Upper lobe of left lung (tissue), 6 donors: ENCODE measurements around the gene HIC2. TPM values are rescaled to one million over a fixed set of nuclear protein-coding genes. Genes with fewer than 3 reads are reported as not detected.

ENCODE experiments used
- ATAC-seq, 2 donors: fragments of 200-7000 bp; cut with Tn5 transposase; one replicate each; pipeline ENCODE4 v1.9.1; 2022; ENCODE audit warnings: mild to moderate bottlenecking in 2 of 2, moderate library complexity in 2 of 2; ENCODE audit not compliant: low FRiP score in 2 of 2
- DNase-seq, 2 donors: peaks; one replicate each; pipeline ENCODE4 v3.0.0-alpha.2; 2019 to 2020
- H3K27ac ChIP-seq, 4 donors: fragments of 200-600 bp; sonication (generic); one replicate each; pipeline ENCODE4 v1.5.1; 2016 to 2019
- H3K27me3 ChIP-seq, 4 donors: fragments of 200-600 bp; sonication (generic); one replicate each; pipeline ENCODE4 v1.5.1; 2017 to 2019
- H3K36me3 ChIP-seq, 4 donors: fragments of 200-600 bp; sonication (generic); one replicate each; pipeline ENCODE4 v1.5.1; 2016 to 2019
- H3K4me1 ChIP-seq, 4 donors: fragments of 200-600 bp; sonication (generic); one replicate each; pipeline ENCODE4 v1.5.1; 2018 to 2019
- H3K4me3 ChIP-seq, 4 donors: fragments of 200-600 bp; sonication (generic); one replicate each; pipeline ENCODE4 v1.5.1; 2017 to 2019; ENCODE audit warnings: mild to moderate bottlenecking in 2 of 4, moderate library complexity in 1 of 4
- H3K9me3 ChIP-seq, 4 donors: fragments of 200-600 bp; sonication (generic); one replicate each; pipeline ENCODE4 v1.5.1; 2018 to 2019
- EP300 ChIP-seq, 4 donors: sonication (generic); formaldehyde crosslinking; IDR thresholded peaks; one replicate each; pipeline ENCODE4 v1.5.1; 2017; ENCODE audit warnings: antibody characterized with exemption in 4 of 4, control low read depth in 2 of 4
- POLR2A ChIP-seq, 4 donors: fragments of 450-650 bp; IDR thresholded peaks; one replicate each; pipeline ENCODE4 v1.5.1; 2016 to 2017; ENCODE audit warnings: antibody characterized with exemption in 4 of 4, mild to moderate bottlenecking in 2 of 4
- POLR2AphosphoS5 ChIP-seq, 2 donors: sonication (generic); formaldehyde crosslinking; IDR thresholded peaks; one replicate each; pipeline ENCODE4 v1.5.1; 2017; ENCODE audit warnings: antibody characterized with exemption in 2 of 2
- WGBS, 2 donors: methylation state at CpG; one replicate each; pipeline ENCODE4 v1.1.5; 2017 to 2018; 5-methylcytosine and 5-hydroxymethylcytosine counted together
- total RNA-seq, 6 donors: library from RNA; depleted of rRNA in 4 of 6; stranded (reverse); fragments of >200 nt in 4 of 6; gene quantifications; one replicate each; pipeline versions ENCODE4 v1.1.0 to v1.2.1, GENCODE V29; 2016 to 2021
- TF ChIP-seq, protein P1 (sequence below), 6 experiments: fragments of 450-650 bp in 4 of 6; fragments of 200-600 bp in 2 of 6; sonication (generic) in 2 of 6; IDR thresholded peaks; one replicate each; pipeline ENCODE4 v1.5.1; 2016 to 2019; ENCODE audit warnings: antibody characterized with exemption in 6 of 6
- donor health status: DM: no; HTN: no; CAD: no; lungs with moderate emphysema.
- donor health status: DM: no; HTN: yes; CAD: no; lungs with severe emphysema.

The HIC2 gene
- total RNA-seq, 6 donors from 2014 or later: 4.4 to 11.5 (median 5.7) TPM

DNA sequence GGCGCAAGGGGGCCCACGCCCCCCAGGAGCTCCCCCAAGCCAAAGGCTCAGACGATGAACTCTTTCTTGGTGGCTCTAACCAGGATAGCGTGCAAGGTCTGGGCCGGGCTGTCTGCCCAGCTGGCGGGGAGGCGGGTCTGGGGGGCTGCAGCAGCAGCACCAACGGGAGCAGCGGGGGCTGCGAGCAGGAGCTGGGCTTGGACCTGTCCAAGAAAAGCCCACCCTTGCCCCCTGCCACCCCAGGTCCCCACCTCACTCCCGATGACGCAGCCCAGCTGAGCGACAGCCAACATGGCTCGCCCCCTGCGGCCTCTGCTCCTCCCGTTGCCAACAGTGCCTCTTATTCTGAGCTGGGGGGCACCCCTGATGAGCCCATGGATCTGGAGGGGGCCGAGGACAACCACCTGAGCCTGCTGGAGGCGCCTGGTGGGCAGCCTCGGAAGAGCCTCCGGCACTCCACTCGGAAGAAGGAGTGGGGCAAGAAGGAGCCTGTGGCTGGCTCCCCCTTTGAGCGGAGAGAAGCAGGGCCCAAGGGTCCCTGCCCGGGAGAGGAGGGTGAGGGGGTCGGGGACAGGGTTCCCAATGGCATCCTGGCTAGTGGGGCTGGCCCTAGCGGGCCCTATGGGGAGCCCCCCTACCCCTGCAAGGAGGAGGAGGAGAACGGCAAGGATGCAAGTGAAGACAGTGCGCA is 28.4 kb downstream of the HIC2 start:
- Histone ChIP-seq H3K36me3 (peaks cover 0 to 38% (median 32%) of the 10 kb centered on the region in 4 donors), H3K4me3 (no peak overlapping the region), H3K9me3 (no peaks in the 10 kb centered on the region), H3K27me3 (no peaks in the 10 kb centered on the region), H3K4me1 (no peaks in the 10 kb centered on the region), H3K27ac (no peak overlapping the region)
- TF ChIP-seq POLR2AphosphoS5 (IDR thresholded peaks at IDR 0.05) (no peak), EP300 (IDR thresholded peaks at IDR 0.05) (no peak), POLR2A (IDR thresholded peaks at IDR 0.05) (no peak)
- TF ChIP-seq, protein P1, sequence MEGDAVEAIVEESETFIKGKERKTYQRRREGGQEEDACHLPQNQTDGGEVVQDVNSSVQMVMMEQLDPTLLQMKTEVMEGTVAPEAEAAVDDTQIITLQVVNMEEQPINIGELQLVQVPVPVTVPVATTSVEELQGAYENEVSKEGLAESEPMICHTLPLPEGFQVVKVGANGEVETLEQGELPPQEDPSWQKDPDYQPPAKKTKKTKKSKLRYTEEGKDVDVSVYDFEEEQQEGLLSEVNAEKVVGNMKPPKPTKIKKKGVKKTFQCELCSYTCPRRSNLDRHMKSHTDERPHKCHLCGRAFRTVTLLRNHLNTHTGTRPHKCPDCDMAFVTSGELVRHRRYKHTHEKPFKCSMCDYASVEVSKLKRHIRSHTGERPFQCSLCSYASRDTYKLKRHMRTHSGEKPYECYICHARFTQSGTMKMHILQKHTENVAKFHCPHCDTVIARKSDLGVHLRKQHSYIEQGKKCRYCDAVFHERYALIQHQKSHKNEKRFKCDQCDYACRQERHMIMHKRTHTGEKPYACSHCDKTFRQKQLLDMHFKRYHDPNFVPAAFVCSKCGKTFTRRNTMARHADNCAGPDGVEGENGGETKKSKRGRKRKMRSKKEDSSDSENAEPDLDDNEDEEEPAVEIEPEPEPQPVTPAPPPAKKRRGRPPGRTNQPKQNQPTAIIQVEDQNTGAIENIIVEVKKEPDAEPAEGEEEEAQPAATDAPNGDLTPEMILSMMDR (IDR thresholded peaks at IDR 0.05): no peak
- DNase-seq (peak; percentile 13 to 81), ATAC-seq (no peak)
- 86 to 96% methylated on average over 5 to 26 of the region's 27 CpGs for WGBS, 2 donors

DNA sequence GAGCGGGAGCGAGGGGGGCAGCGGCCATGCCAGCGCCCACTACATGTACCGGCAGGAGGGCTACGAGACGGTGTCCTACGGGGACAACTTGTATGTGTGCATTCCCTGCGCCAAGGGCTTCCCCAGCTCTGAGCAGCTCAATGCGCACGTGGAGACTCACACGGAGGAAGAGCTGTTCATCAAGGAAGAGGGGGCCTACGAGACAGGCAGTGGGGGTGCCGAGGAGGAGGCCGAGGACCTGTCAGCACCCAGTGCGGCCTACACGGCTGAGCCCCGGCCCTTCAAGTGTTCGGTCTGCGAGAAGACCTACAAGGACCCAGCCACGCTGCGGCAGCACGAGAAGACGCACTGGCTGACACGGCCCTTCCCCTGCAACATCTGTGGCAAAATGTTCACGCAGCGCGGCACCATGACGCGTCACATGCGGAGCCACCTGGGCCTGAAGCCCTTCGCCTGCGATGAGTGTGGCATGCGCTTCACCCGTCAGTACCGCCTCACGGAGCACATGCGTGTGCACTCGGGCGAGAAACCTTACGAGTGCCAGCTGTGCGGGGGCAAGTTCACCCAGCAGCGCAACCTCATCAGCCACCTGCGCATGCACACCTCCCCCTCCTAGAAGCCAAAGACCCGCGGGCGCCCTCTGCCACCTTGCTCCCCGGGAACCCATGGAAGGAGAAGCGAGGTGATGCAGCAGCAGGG is 29.1 kb downstream of the HIC2 start:
- 92 to 98% methylated on average over 35 to 39 of the region's 49 CpGs for WGBS, 2 donors
- no peaks in the 10 kb centered on the region for H3K9me3 ChIP-seq
- no peak for TF ChIP-seq EP300 (IDR thresholded peaks at IDR 0.05)
- ATAC-seq (no peak), DNase-seq (peak; percentile 16 to 78)
- no peaks in the 10 kb centered on the region for H3K4me1 ChIP-seq
- H3K4me3 ChIP-seq: no peak overlapping the region
- H3K27ac ChIP-seq: no peak overlapping the region
- no peaks in the 10 kb centered on the region for H3K27me3 ChIP-seq
- H3K36me3 ChIP-seq: peaks cover 0 to 38% (median 32%) of the 10 kb centered on the region in 4 donors

DNA sequence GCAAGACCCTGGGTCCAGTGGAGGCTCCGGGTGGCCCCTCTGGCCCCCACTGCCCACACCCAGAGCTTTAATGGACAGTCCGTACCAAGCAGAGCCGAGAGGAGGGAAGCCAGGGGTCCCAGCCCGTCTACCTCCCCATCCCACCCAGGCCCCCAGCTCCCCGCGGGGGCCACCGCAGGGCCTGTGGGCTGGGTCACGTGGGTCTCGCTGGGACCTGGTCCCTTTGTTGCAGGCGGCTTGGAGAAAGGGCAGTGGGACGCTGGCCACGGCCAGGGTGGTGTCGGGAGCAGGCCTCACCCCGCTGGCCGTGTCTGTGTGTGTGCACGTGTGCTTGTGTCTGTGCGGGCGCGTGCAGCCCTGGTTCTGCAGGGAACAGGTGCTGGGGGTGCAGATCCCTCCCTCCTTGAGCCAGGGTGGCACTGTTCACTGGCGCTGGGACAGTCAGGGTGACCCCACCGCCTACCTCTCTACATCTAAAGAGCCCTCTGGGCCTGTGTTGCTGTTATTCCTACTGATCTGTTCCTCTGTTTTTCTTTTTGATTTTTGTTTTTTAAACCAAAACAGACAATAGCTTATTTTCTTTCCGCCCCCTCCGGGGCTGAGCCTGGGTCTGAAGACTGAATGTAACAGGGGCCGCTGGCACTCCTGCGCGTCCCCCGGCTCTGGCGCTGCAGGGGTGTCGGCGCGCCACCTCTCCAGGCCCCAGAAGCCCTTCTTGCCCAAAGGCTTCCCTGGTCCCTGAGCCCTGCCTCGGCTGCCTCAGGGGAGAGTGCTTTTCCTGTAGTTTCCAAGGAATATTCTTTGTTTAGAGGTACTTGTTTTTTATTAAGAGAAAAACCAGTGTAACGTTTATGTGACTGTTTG is 29.9 kb downstream of the HIC2 start:
- DNase-seq (peak; percentile 8 to 56), ATAC-seq (no peak)
- H3K9me3 ChIP-seq: no peaks in the 10 kb centered on the region
- H3K36me3 ChIP-seq: peaks cover 0 to 38% (median 32%) of the 10 kb centered on the region in 4 donors
- H3K4me1 ChIP-seq: no peaks in the 10 kb centered on the region
- 92 to 95% methylated on average over 26 to 33 of the region's 33 CpGs for WGBS, 2 donors
- no peak overlapping the region for H3K27ac ChIP-seq
- H3K27me3 ChIP-seq: no peaks in the 10 kb centered on the region
- no peak overlapping the region for H3K4me3 ChIP-seq
- no peak for TF ChIP-seq POLR2AphosphoS5 (IDR thresholded peaks at IDR 0.05)
- TF ChIP-seq POLR2A (IDR thresholded peaks at IDR 0.05): no peak
- no peak for TF ChIP-seq EP300 (IDR thresholded peaks at IDR 0.05)
- TF ChIP-seq, protein P1 (IDR thresholded peaks at IDR 0.05): no peak

DNA sequence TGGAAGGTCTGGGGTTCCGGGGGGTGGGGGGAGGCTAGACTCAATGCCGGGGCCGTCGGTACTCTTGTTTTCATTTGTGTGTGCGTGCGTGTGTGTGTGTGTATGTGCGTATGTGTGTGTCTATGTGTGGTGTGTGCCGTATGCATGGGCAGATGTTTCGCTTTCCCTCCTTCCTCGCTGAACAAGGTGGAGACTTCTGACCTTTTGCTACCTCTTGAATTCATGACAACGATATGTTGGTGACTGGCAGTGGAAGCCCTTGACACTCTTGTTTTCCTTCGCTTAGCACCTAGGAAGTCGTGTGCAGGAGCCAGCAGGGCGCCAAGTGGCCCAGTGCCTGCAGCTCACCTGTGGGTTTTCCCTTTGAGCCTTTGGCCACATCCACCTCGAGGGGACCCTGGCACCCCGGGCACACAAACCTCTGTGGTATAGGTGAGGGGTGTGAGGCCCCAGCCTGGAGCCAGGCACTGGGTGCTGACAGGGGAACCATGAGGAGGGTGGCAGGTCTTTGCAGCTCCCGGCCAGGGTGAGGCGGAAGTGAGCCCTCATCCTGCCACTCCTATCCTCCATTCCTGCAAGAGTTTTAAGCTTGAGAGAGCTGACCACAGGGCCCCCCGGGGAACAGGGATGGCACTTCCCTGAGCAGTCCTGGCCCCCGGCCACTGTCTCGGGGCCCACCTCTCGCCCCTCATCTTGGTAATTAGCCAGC is 30.7 kb downstream of the HIC2 start:
- 89 to 94% methylated on average over 16 to 22 of the region's 22 CpGs for WGBS, 2 donors
- H3K9me3 ChIP-seq: no peaks in the 10 kb centered on the region
- no peak overlapping the region for H3K27ac ChIP-seq
- no peak for TF ChIP-seq POLR2A (IDR thresholded peaks at IDR 0.05)
- TF ChIP-seq, protein P1 (IDR thresholded peaks at IDR 0.05): no peak
- no peak for TF ChIP-seq EP300 (IDR thresholded peaks at IDR 0.05)
- no peak for TF ChIP-seq POLR2AphosphoS5 (IDR thresholded peaks at IDR 0.05)
- ATAC-seq (no peak), DNase-seq (peak; percentile 14 to 60)
- no peak overlapping the region for H3K4me3 ChIP-seq
- H3K27me3 ChIP-seq: no peaks in the 10 kb centered on the region
- no peaks in the 10 kb centered on the region for H3K4me1 ChIP-seq
- H3K36me3 ChIP-seq: peaks cover 0 to 38% (median 32%) of the 10 kb centered on the region in 4 donors
